Stimulated activated CD4-positive, alpha-beta T cell treated with anti-CD3 and anti-CD28 coated beads, Interleukin-1b, Interleukin-23, amount 100 ng/mL, for 1 hour (primary cell): Measurements from ENCODE around the gene ST7.

Experiments used
- DNase-seq, 2 donors: peaks; one replicate each; pipeline ENCODE4 v3.0.0-alpha.2; 2020; ENCODE audit warnings: low read depth in 2 of 2

ST7 gene

GRCh38 chr7:117009705-117010361, 56.5 kb downstream of the ST7 start:
- no peak for DNase-seq

- no peak for DNase-seq
Measured at GRCh38 chr7:117010375-117011133, 57.3 kb downstream of the ST7 start.

GRCh38 chr7:117011419-117012260, 58.3 kb downstream of the ST7 start:
- DNase-seq, result no peak

GRCh38 chr7:117012284-117012683, 59.0 kb downstream of the ST7 start:
- DNase-seq, result no peak

- no peak for DNase-seq
Measured at GRCh38 chr7:117012696-117013095, 59.4 kb downstream of the ST7 start.

GRCh38 chr7:117014099-117014656, 60.9 kb downstream of the ST7 start:
- no peak for DNase-seq

- DNase-seq, result no peak
Measured at GRCh38 chr7:117014673-117015133, 61.4 kb downstream of the ST7 start.

GRCh38 chr7:117015258-117016184, 62.2 kb downstream of the ST7 start:
- no peak for DNase-seq

- DNase-seq, result no peak
Measured at GRCh38 chr7:117017017-117017451, 63.7 kb downstream of the ST7 start.

- DNase-seq, result no peak
Measured at GRCh38 chr7:117017702-117018266, 64.5 kb downstream of the ST7 start.

- DNase-seq, result no peak
Measured at GRCh38 chr7:117018713-117019112, 65.4 kb downstream of the ST7 start.

- DNase-seq, result no peak
Measured at GRCh38 chr7:117019287-117019686, 66.0 kb downstream of the ST7 start.

GRCh38 chr7:117019786-117020590, 66.7 kb downstream of the ST7 start:
- DNase-seq, result no peak

GRCh38 chr7:117020591-117020973, 67.3 kb downstream of the ST7 start:
- DNase-seq, result no peak

- no peak for DNase-seq
Measured at GRCh38 chr7:117021366-117021765, 68.1 kb downstream of the ST7 start.

- no peak for DNase-seq
Measured at GRCh38 chr7:117021986-117022385, 68.7 kb downstream of the ST7 start.

GRCh38 chr7:117023325-117023854, 70.1 kb downstream of the ST7 start:
- DNase-seq, result no peak

- DNase-seq, result no peak
Measured at GRCh38 chr7:117024811-117025210, 71.5 kb downstream of the ST7 start.

- no peak for DNase-seq
Measured at GRCh38 chr7:117025891-117026290, 72.6 kb downstream of the ST7 start.
